Liver (tissue), 9 donors: ENCODE measurements around the gene OLFML3. TPM values are rescaled to one million over a fixed set of nuclear protein-coding genes. Genes with fewer than 3 reads are reported as not detected.

Experiments used
- DNase-seq: peaks from one replicate; pipeline ENCODE4 v3.0.0-alpha.2; 2017; ENCODE audit warnings: low spot score
- H3K27ac ChIP-seq, 2 donors: one replicate each; pipeline ENCODE4 v1.7.0; 2013; ENCODE audit warnings: inconsistent platforms in 2 of 2, low read length in 2 of 2, control low read depth in 1 of 2, low read depth in 1 of 2, mild to moderate bottlenecking in 1 of 2
- H3K27me3 ChIP-seq, 4 donors: one replicate each; pipeline versions ENCODE4 v1.6.1 to v1.7.0; 2013; ENCODE audit warnings: low read length in 3 of 4, inconsistent platforms in 1 of 4, mild to moderate bottlenecking in 1 of 4, moderate library complexity in 1 of 4; ENCODE audit not compliant: control insufficient read depth in 4 of 4, insufficient read depth in 4 of 4
- H3K36me3 ChIP-seq, 4 donors: one replicate each; pipeline versions ENCODE4 v1.6.1 to v1.7.0; 2013; ENCODE audit warnings: low read length in 3 of 4, mild to moderate bottlenecking in 3 of 4, low read depth in 1 of 4, moderate library complexity in 1 of 4; ENCODE audit not compliant: control insufficient read depth in 4 of 4, insufficient read depth in 3 of 4
- H3K4me1 ChIP-seq, 4 donors: one replicate each; pipeline versions ENCODE4 v1.6.1 to v1.7.0; 2013; ENCODE audit warnings: low read length in 3 of 4, mild to moderate bottlenecking in 3 of 4, moderate library complexity in 1 of 4; ENCODE audit not compliant: control insufficient read depth in 4 of 4, insufficient read depth in 4 of 4
- H3K4me3 ChIP-seq, 3 donors: one replicate each; pipeline versions ENCODE4 v1.6.1 to v1.7.0; 2013; ENCODE audit warnings: low read length in 3 of 3, control low read depth in 1 of 3, low read depth in 1 of 3, mild to moderate bottlenecking in 1 of 3
- H3K9ac ChIP-seq, 2 donors: one replicate each; pipeline ENCODE4 v1.7.0; 2013; ENCODE audit warnings: low read length in 2 of 2, mild to moderate bottlenecking in 2 of 2, moderate library complexity in 2 of 2, control low read depth in 1 of 2, low read depth in 1 of 2
- H3K9me3 ChIP-seq, 4 donors: one replicate each; pipeline versions ENCODE4 v1.6.1 to v1.7.0; 2013; ENCODE audit warnings: low read length in 3 of 4; ENCODE audit not compliant: control insufficient read depth in 4 of 4
- ATF3 ChIP-seq: IDR thresholded peaks from 2 replicates; pipeline ENCODE4 v1.6.1; 2016; ENCODE audit warnings: antibody characterized with exemption
- EGR1 ChIP-seq, 2 donors: IDR thresholded peaks; 2 replicates each; pipeline ENCODE4 v1.6.1; 2016 to 2018; ENCODE audit warnings: antibody characterized with exemption in 2 of 2, low read depth in 2 of 2
- FOXA2 ChIP-seq: IDR thresholded peaks from 2 replicates; pipeline ENCODE4 v1.6.1; 2016; ENCODE audit warnings: antibody characterized with exemption
- HNF4G ChIP-seq: IDR thresholded peaks from 2 replicates; pipeline ENCODE4 v1.6.1; 2016; ENCODE audit warnings: antibody characterized with exemption
- JUND ChIP-seq, 2 donors: IDR thresholded peaks; 2 replicates each; pipeline ENCODE4 v1.6.1; 2016; ENCODE audit warnings: antibody characterized with exemption in 2 of 2
- MAX ChIP-seq: IDR thresholded peaks from 2 replicates; pipeline ENCODE4 v1.6.1; 2016; ENCODE audit warnings: antibody characterized with exemption
- NR2F2 ChIP-seq: IDR thresholded peaks from 2 replicates; pipeline ENCODE4 v1.6.1; 2016; ENCODE audit warnings: antibody characterized with exemption
- RAD21 ChIP-seq, 2 donors: IDR thresholded peaks; 2 replicates each; pipeline ENCODE4 v1.6.1; 2016; ENCODE audit warnings: antibody characterized with exemption in 2 of 2, mild to moderate bottlenecking in 2 of 2
- whole genome bisulfite sequencing: extraction: QIAGEN DNeasy Blood & Tissue Kit; methylation state at CpG from one replicate; pipeline ENCODE4 v1.1.7; 2013; 5-methylcytosine and 5-hydroxymethylcytosine counted together
- polyA plus RNA-seq, 2 donors: library from polyadenylated mRNA; stranded (reverse) in 1 of 2; unstranded in 1 of 2; fragments of 200-250 nt in 1 of 2; fragments of >200 nt in 1 of 2; fragmentation: Nextera tagmentation in 1 of 2; extraction: Ambion mirVana in 1 of 2; gene quantifications; one replicate each; pipeline versions ENCODE4 v1.2.1 to v1.2.3, GENCODE V29; 2013 to 2015
- total RNA-seq, 2 donors: library from RNA; depleted of rRNA; stranded (reverse); fragments of >200 nt; gene quantifications; one replicate each; pipeline ENCODE4 v1.2.3, GENCODE V29; 2014
- TF ChIP-seq, protein P1 (sequence below): fragments of 150-350 bp; IDR thresholded peaks from 2 replicates; pipeline ENCODE4 v1.5.1; 2017; ENCODE audit warnings: improper control_type of control experiment, low read depth, low read length; ENCODE audit not compliant: missing input control
- donor health status: healthy.
- donor health status: healthy.
- donor health status: healthy.
- donor health status: healthy.
- donor health status: healthy.

Gene OLFML3
- total and polyA plus RNA-seq, 4 donors = 8.3 to 16.7 (median 12.2) TPM

GRCh38 chr1:114026797-114027196 is 47.5 kb downstream of the OLFML3 start:
- Histone ChIP-seq H3K27ac (no peak overlapping the region), H3K36me3 (no peaks in the 10 kb centered on the region), H3K9ac (no peak overlapping the region), H3K4me1 (no peaks in the 10 kb centered on the region), H3K27me3 (no peaks in the 10 kb centered on the region), H3K4me3 (no peak overlapping the region), H3K9me3 (no peaks in the 10 kb centered on the region)
- no peak for DNase-seq
- no peak for TF ChIP-seq RAD21 (IDR thresholded peaks at IDR 0.05)
- TF ChIP-seq ATF3 = no peak
- no peak for TF ChIP-seq EGR1 (IDR thresholded peaks at IDR 0.05; ENCODE audit: low read depth in 2 of 2)
- TF ChIP-seq MAX = no peak
- TF ChIP-seq, protein P1, sequence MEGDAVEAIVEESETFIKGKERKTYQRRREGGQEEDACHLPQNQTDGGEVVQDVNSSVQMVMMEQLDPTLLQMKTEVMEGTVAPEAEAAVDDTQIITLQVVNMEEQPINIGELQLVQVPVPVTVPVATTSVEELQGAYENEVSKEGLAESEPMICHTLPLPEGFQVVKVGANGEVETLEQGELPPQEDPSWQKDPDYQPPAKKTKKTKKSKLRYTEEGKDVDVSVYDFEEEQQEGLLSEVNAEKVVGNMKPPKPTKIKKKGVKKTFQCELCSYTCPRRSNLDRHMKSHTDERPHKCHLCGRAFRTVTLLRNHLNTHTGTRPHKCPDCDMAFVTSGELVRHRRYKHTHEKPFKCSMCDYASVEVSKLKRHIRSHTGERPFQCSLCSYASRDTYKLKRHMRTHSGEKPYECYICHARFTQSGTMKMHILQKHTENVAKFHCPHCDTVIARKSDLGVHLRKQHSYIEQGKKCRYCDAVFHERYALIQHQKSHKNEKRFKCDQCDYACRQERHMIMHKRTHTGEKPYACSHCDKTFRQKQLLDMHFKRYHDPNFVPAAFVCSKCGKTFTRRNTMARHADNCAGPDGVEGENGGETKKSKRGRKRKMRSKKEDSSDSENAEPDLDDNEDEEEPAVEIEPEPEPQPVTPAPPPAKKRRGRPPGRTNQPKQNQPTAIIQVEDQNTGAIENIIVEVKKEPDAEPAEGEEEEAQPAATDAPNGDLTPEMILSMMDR = no peak
- TF ChIP-seq JUND (IDR thresholded peaks at IDR 0.05) = no peak
- no peak for TF ChIP-seq FOXA2
- TF ChIP-seq HNF4G = no peak
- no peak for TF ChIP-seq NR2F2
- WGBS = 91% methylated on average over 6 of the region's 6 CpGs

Other genes with a start within 250 kb of the OLFML3 start
- 10 to 100 TPM in 1 of 2 donors, 1 to 10 TPM in 1; 9.4 to 14.0 TPM for gene PHTF1, start 220.0 kb upstream of the OLFML3 start, total RNA-seq
- gene PHTF1, start 220.0 kb upstream of the OLFML3 start, polyA plus RNA-seq = 1 to 10 TPM; 3.2 to 5.2 TPM
- 10 to 100 TPM in 1 of 2 donors, 1 to 10 TPM in 1; 7.7 to 11.3 TPM for gene RSBN1, start 167.0 kb upstream of the OLFML3 start, total RNA-seq
- gene RSBN1, start 167.0 kb upstream of the OLFML3 start, polyA plus RNA-seq = 1 to 10 TPM; 2.3 to 3.5 TPM
- 1 to 10 TPM; 1.5 to 1.9 TPM for gene PTPN22, start 107.8 kb upstream of the OLFML3 start, total RNA-seq
- under 1 TPM; 0.24 to 0.54 TPM for gene PTPN22, start 107.8 kb upstream of the OLFML3 start, polyA plus RNA-seq
- under 1 TPM; 0.17 to 0.70 TPM for gene BCL2L15, start 91.9 kb upstream of the OLFML3 start, total RNA-seq
- gene BCL2L15, start 91.9 kb upstream of the OLFML3 start, polyA plus RNA-seq = under 1 TPM; 0.04 to 0.06 TPM
- 10 to 100 TPM in 1 of 2 donors, 1 to 10 TPM in 1; 9.4 to 10.6 TPM for gene AP4B1, start 74.7 kb upstream of the OLFML3 start, total RNA-seq
- gene AP4B1, start 74.7 kb upstream of the OLFML3 start, polyA plus RNA-seq = 1 to 10 TPM; 4.3 to 4.6 TPM
- 1 to 10 TPM; 1.0 to 6.6 TPM for gene DCLRE1B, start 74.1 kb upstream of the OLFML3 start, total RNA-seq
- gene DCLRE1B, start 74.1 kb upstream of the OLFML3 start, polyA plus RNA-seq = 1 to 10 TPM in 1 of 2 donors, under 1 TPM in 1; 0.82 to 1.5 TPM
- 10 to 100 TPM; 21.0 to 50.2 TPM for gene HIPK1, start 50.1 kb upstream of the OLFML3 start, total RNA-seq
- gene HIPK1, start 50.1 kb upstream of the OLFML3 start, polyA plus RNA-seq = 1 to 10 TPM; 8.7 to 9.2 TPM
- under 1 TPM; under 0.01 to 0.17 TPM for gene SYT6, start 174.4 kb downstream of the OLFML3 start, total RNA-seq
- gene SYT6, start 174.4 kb downstream of the OLFML3 start, polyA plus RNA-seq = not detected